Skeletal muscle cell (primary cell): ENCODE results near the gene MFSD12.

Experiments
- DNase-seq: peaks from one replicate; pipeline ENCODE4 v3.0.0-alpha.2; 2010; ENCODE audit warnings: low read depth
- H3K4me3 ChIP-seq: 2 replicates; pipeline ENCODE4 v1.5.1; 2011; ENCODE audit warnings: low read depth, mild to moderate bottlenecking, control low read depth, low read length, moderate library complexity

MFSD12 gene

DNA sequence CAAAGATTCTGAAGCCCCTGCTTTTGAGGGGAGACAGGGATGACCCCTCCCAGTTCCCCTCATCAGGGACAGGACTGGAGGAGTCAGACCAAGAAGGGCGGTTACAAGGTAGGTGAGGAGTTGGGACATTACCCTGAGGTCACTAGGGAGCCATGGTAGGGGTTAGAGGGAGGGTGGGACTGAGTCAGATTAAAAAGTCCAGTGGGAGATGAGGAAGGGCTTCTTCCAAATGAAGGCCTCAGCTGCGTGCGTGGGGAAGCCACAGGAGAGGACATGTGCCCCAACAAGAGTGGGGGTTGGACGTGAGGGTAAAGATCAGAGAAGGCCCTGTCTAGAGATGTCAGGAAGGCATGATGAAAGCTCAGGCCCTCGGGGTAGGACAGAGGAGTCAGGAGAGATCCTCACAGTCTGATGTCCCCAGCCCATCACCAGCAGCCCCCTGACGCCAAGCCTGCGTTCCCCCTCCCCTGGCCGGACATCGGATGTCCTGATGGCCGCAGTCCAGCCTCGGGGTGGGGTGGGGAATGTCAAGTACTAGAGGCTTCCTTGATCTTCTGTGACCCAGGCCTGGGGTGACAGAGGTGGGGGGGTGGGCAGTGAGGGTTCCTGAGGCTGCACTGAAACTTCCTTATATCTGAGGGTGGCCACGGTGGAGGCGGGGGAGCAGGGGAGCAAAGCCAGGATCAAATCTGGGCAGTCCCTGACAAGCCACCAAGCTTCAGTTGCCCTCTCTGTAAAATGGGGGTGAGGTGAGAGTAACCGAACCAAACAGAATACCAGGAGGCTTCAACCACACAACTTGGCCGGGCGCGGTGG lies 6.5 kb upstream of the MFSD12 start:
- DNase-seq: no peak
- no peak overlapping the region for H3K4me3 ChIP-seq

DNA sequence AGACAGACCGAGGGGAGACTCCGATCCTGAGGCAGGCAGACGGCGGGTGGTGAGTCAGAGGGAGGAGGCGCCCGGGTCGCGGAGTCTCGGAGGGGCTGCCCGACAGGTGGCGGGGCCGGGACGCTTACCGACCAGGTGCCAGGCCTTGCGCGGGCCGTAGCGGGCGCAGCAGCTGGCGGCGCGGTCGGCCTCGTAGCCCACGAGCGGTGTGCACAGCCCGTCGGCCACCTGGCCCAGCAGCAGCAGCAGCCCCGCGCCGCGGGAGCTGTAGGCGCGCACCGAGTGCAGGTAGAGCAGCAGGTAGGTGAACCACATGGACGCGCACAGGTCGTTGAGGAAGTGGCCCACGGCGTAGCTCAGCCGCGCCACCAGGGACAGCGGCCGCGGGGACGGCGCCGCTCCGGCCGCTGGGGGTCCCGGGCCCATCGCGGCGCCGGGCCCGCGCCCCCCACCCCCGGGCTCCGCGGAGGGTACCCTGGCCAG lies 367 bp downstream of the MFSD12 start:
- no peak for DNase-seq

DNA sequence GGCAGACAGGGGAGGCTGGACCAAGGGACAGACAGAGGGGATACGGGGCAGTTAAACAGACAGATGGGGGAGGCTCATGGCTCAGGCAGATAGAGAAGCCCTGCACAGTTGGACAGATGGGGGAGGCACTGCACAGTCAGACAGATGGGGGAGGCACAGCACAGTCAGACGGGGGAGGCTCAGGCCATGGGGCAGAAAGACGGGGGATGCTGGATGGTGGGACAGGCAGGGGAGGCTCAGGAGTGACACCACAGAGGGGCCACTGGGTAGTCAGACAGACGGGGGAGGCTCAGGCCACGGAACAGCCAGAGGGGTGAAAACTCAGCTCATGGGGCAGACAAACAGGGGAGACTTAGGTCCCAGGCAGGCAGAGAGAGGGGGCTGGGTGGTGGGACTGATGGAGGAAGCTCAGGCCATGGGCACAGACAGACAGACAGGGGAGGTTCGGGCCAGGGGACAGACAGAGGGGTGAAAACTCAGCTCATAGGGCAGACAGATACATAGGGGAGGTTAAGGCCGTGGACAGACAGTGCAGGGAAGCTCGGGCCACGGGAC lies 886 bp downstream of the MFSD12 start:
- peak overlapping the region; percentile 70 for H3K4me3 ChIP-seq
- no peak for DNase-seq

More for the DNA sequence above, 367 bp downstream of the MFSD12 start:
- peak overlapping the region; percentile 70 for H3K4me3 ChIP-seq

DNA sequence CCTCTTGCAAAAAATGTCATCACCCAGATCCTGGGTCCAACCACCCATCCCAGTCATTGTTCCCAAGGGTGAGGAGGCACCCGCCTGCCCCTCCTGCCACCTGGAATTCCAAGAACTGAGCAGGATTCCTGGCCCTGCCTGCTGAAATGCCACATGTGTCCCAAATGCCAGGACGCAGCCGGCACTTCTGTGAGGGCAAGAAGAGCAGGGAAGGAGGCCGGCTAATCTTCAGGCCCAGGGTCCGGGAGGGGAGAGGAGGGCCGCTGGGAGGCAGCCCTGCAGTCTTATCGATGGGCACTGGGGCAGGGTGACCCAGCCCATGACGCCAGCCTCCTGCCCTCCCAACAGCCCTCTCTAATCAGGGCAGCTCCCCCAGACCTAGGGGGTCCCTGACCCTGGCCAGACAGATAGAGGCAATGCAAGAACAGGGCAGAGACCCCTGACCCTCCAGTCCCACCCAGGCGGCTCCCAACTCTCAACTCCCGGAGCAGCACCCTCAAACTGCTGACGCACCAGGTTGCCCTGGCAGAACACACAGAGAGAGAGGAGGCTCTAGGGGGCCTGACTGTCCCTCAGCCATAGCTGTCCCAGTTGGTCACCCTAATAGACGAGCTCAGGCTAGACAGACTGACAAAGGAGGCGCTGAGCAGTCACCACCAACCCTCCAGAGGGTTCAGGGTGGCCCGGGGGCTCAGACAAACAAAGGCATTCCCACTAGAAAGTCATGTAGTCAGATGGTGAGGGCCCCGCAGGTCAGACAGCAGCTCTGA lies 1.5 kb downstream of the MFSD12 start:
- no peak for DNase-seq
- peak overlapping the region; percentile 70 for H3K4me3 ChIP-seq

DNA sequence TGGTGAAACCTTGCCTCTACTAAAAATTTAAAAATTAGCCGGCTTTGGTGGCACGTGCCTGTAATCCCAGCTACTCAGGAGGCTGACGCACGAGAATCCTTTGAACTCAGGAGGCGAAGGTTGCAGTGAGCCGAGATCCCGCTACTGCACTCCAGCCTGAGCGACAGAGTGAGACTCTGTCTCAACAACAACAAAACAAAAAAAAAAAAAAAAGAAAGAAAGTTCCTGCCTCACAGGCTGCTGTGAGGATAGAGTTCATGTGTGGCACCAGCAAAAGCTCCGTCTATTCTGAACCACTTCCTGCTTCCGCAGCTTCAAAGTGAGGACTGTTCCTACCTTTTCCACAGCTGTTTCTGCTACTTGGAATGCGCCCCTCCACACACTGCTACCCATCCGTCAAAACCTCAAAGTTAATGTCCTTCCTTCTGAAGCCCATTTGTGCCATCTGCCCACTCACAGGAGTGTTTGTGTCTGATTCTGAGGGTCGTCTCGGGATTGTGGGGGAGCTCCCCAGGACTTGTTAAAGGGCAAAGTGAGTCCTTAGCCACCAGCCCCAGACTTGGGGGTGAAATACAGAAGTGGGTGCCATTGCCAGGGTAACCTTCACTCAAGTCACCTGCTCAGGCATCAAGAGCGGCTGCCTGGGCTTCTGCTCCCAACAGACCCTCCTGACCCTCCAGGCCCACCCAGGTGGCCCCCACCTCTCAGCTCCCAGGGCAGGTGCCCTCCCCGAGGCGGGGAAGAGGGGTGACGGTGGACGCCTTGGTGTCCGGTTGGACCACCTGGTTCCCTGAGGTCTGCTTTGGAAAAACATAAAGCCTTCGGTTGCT lies 2.9 kb downstream of the MFSD12 start:
- no peak overlapping the region for H3K4me3 ChIP-seq
- DNase-seq: no peak

DNA sequence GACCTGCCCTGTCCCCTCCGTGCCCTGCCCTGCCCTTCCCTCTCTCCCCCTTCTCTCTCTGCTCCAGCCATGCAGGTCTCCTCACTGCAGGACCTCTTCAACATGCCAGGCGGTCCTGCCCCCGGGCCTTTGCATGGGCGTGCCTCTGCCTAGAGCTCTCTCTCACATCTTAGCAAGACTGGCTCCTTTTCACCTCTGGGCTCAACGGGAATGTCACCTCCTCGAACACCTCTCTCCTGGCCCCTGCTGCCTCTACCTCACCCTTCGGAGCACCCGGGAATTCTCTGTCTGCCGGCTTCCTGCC lies 5.6 kb downstream of the MFSD12 start:
- DNase-seq: no peak
- H3K4me3 ChIP-seq: no peak overlapping the region

DNA sequence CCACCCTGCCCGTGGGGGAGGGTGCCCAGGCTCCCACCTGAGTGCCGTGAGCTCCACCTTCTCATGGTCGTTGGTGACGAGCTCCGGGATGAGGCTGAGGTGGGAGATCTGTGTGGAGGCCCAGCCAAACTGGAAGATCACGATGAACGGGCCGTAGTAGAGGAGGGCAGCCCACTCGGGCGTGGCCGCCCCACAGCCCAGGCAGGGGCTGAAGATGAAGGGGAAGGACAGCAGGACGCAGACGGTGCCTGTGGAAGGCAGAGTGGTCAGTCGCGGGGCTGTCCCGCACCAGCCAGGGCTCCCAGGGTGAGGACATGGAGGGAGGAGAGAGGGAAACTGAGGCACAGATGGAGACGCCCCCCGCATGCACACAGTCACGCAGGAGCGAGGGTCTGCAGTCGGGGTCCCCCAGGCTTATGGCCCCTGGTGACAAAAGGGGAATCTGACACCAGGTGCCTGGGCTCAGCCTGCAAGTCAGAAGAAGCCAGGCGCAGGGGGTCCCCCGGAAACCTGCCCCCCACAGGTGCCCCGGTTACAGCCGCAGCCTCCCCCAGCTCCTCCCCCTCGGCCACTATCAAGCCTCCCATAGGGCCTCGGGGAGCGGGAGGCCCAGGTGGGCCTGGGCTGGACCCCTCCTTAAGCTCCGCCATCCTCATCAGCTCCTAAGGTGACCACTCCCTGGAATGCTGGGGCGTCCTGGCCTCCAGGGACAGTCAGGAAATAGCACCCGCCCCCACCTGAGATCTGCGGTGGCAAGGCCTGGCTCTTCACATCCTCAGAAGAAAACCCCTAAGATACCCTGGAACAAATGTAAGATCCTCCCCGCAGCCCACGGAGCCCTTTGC lies 6.2 kb downstream of the MFSD12 start:
- DNase-seq: no peak
- no peak overlapping the region for H3K4me3 ChIP-seq

DNA sequence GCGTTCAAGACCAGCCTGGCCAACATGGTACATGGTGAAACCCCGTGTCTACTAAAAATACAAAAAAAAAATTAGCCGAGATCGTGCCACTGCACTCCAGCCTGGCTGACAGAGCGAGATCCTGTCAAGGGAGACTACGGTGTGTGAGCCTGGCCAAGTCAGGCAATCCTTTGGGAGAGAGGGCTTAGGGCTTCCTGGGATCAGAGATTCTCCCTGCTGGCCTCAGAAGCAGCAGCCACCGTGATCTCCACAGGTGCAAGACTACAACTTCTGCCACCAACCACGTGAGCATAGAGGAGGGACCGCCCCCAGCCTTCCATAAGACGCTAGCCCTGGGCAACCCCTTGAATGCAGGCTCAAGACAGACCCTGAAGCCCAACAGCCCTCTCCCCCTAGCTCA lies 7.6 kb downstream of the MFSD12 start:
- no peak for DNase-seq
- H3K4me3 ChIP-seq: no peak overlapping the region

DNA sequence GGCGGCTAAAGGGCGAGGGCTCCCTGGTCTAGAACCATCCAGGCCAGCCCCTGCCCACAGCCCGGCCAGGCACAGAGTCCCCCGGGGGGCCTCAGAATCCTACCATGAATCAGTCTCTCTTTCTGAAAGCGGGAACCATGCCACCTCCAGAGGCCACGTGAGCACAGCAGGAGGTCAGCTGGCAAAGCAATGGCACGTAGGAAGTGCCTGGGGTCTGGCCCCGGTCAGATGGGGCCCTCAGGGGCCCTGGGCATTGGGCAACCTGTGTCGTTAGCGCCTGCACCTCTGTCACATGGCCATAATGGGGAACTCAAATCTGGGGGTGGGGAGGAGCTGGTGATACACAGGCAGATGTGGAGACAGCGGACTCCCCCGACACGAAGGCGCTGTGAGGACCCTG lies 8.8 kb downstream of the MFSD12 start:
- DNase-seq: no peak
- no peak overlapping the region for H3K4me3 ChIP-seq

DNA sequence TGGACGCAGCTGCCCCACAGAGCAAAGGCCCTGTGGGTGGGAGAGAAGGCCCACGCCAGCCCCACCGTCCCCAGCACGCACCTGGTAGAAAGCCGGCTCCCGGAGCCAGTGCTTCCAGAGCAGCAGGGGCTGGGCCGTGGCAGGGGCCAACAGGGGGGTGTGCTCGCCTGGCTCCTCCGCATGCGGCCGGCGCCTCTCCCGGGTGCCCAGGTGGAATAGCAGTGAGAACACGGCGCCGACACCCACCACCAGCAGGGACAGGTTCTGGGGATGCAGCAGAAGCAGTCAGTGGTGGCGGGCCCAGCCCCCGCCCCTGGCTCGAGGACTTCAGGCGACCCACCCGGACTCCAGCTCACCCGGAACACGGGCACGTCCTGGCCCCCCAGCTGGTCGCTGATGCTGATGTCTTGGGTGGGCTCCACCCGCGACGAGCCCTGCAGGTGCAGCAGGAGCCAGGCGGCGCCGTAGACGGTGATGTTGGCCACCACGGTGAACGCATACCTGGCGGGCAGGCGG lies 9.6 kb downstream of the MFSD12 start:
- H3K4me3 ChIP-seq: no peak overlapping the region

DNA sequence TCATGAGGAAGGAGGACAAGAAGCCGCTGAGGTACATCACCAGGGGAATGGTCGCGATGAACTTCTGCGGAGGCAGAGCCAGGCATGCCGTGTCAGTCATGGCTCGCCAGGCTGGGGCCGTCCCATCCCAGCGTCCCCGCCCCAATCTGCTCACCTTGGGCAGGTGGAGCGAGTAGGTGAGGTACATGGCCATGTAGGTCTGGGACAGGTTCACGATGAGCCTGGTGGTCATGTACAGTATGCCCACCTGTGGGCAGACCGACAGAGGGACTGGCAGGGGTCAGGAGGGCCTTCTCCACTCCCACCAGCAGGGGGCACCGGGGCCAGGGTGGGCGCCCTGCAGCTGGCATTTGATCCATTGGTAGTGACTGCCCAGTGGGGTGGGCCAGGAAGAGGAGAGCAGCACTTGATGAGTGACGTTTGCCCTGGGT lies 10.1 kb downstream of the MFSD12 start:
- H3K4me3 ChIP-seq: no peak overlapping the region
- DNase-seq: no peak

More for the DNA sequence above, 9.6 kb downstream of the MFSD12 start:
- DNase-seq: no peak

DNA sequence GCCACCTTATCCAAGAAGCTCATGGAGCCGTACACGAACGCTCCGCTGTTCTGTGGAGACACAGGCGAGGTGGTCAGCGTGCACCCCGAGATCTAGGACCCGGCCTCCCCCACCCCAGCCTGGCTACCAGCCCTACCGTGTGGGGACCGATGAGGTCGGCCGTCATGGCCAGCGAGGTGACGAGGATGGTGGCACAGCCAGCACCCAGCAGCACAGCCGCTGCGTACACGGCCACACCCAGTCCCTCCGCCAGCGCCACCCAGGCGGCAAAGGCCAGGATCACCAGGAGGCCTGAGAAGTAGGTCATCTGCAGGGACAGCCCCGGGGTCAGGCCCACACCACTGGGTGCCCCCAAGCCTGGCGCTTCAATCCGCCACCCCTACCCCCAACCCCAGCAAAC lies 11.3 kb downstream of the MFSD12 start:
- H3K4me3 ChIP-seq: no peak overlapping the region

DNA sequence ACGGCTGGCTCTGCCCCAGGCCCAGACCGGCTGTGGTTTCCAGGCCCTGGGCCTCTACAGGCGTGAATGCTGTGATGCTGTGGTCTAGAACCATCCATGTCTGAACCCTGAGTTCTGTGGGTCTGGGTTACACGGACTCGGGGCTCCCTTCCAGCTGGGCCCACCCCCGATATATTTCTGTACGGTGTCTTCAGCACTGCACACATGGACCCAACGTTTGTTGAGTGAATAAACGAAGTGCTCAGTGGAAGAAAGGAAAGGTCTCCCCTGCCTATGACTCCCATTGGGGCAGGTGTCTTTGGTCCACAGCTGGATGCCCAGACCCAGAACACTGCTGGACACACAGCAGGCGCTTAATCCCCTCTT lies 11.7 kb downstream of the MFSD12 start:
- no peak overlapping the region for H3K4me3 ChIP-seq
- DNase-seq: no peak

More for the DNA sequence above, 11.3 kb downstream of the MFSD12 start:
- DNase-seq: no peak

DNA sequence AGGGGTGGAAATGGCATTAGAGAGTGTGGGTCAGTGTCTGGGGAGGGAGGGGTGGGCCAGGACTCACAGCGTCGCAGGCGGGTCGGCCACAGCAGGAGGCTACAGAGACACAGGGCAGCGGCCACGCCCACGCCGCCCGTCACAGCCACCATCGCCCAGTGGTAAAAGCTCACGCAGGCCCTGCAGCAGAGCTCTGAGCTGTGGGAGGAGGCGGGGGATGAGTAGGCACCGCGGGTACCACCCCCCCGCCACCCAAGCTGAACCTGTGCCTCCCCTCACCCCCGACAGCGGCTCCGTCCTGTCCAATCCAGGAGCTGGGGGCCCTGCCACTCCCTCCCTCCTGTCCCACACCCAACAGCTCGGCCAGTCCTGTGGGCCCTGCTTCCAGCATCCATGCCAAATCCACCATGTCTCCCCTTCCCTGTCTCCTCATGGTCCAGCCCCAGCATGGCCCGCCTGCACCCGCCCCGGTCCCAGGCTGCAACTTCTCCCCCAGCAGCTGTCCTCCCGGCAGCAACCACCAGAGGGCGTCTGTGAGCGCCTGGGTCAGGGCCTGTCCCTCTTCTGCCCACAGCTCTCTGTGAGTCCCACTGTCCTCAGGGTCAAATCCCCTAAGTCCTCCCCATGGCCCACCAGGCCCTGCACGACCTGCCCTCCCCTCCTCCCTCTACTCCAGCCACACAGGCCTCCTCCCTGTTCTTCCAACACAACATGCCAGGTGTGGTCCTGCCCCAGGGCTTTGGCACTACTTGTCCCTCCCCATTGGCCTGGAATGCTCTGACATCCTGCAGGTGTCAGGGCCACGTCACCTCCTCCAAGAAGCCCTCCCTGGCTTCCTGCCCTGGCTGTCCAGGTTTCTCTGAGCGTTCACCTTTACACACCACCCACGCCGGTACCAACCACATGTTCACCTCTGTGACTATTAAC lies 12.4 kb downstream of the MFSD12 start:
- H3K4me3 ChIP-seq: no peak overlapping the region
- DNase-seq: no peak

DNA sequence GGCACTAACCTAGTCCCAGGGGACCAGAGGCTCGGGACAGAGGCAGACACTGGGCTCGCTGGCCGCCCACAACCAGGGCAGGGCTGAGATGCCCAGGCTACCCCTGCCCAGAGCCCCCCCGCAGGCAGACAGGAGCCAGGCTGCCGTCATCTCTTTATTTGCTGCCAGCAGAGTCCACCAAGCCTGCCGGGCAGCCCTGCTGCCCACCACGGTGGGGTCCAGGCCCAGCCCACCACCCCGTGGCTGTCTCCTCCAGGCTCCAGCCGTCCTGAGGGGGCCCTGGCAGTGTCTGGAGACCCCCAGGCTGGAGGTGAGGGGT lies 13.4 kb downstream of the MFSD12 start:
- no peak overlapping the region for H3K4me3 ChIP-seq
- no peak for DNase-seq

DNA sequence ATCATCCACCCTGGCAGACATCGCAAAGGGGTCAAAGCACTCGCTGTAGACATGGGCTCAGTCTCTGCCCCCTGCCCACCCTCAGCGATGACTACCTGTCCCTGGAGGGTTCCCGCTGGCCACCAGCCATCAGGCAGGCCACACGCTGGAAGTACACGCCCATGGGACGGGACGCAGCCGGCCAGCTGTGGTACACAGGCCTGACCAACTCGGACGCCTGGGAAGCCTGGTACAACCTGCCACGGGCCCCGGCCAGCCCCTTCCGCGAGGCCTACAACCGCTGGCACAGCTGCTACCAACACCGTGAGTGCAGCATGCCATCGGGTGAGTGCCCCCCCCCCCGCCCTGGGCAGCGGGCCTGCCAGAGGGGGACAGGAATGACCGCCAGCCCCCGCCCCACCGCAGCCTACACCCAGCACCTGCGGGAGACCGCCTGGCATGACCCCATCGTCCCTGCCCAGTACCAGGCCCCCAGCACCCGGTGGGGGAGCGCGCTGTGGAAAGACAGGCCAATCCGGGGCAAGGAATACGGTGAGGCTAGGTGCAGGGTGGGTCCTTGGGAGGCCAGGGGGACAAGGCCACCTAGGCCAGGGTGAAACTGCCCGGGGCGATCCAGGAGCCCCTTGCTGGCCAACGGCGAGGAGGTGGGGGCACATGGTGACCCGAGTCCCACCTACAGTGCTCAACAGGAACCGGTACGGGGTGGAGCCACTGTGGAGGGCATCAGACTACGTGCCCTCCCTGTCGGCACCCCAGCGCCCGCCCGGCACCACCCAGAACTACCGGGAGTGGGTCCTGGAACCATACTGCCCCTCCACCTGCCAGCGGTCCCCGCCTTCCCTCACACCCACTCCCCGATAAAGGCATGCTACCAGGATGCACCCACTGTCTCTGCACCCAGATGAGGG lies 14.0 kb downstream of the MFSD12 start:
- no peak for DNase-seq
- no peak overlapping the region for H3K4me3 ChIP-seq

DNA sequence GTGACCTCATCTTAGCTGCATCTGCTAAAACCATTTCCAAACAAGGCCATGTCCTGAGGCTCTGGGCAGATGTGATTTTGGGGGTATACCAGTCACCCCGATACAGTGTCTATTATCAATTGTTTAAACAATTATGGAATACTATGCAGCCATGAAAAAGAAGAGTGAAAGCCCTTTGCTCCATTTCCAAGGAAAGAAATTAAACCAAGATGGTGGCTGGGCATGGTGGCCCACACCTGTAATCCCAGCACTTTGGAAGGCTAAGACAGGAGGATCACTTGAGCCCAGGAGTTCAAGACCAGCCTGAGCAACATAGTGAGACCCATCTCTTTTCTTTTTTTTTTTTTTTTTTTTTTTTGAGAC lies 17.6 kb downstream of the MFSD12 start:
- DNase-seq: no peak
- H3K4me3 ChIP-seq: no peak overlapping the region
